NCI-H510A treated with DMSO at 0.1 percent for 48 hours (cell line): ENCODE results near the gene UPK1B.
"Not testable (repeated sequence)": the region's sequence is repeated elsewhere in the genome, so short reads cannot be mapped to it uniquely, and the experiment has no call there.

Source experiments
- DNase-seq: peaks from one replicate; lab custom pipeline; 2025; lab: John Stamatoyannopoulos, UW

UPK1B gene

GRCh38 chr3:119225121-119225520 lies 51.7 kb downstream of the UPK1B start:
- no peak for DNase-seq

GRCh38 chr3:119227070-119227850 lies 53.9 kb downstream of the UPK1B start:
- no peak for DNase-seq

GRCh38 chr3:119228373-119229145 lies 55.2 kb downstream of the UPK1B start:
- DNase-seq: no peak

DNA sequence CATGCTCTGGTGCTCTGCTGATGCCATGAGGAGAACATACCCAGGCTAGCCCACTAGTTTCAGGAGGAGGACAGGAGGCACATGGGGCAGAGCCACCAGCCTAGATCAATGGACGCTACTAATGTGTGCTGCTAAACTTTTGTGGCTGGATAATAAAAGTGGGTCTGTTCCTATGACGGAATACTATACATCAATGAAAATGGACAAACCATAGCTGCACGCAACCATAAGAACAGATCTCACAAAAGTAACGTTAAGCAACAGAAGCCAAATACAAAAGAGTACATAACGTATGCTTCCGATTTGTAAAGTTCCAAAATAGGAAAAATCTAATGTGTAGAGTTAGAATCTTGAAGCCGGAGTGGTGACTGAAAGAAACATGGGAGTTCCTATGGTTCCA lies 55.8 kb downstream of the UPK1B start:
- no peak for DNase-seq

DNA sequence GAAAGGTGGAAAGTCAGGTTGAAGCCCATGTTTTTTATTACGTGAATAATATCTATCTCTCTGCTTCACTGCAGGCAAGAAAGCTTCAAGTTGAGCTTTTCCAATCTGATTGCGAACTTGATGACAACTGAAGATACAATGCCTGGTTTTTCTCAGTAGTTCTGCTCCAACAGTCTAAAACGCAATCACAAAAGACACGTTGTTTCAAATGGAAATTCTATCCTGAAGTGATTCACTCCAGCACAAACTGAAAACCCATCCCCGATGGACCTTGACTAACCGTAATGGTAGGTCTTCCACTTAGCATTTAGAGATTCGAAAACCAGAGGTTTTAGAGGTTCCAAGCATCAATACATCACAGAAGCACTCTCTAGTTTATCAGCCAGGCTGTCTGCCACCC lies 56.7 kb downstream of the UPK1B start:
- DNase-seq: no peak

DNA sequence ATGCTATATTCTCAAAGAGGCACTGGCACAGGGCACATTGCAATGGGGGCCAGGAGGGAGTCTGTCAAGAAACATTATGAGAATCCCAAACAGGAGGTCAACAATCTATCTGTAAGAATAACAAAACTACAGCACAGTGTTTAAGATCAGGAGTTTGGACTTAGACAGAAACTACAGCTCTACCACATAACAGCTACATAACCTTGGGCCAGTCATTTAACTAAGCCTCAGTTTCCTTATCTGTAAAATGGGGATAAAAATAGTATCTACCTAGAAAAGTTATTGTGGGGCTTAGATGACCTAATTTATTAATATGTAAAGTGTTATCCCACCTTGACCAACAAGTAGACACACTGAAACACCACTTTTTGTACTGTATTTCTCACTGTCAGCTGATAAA lies 57.3 kb downstream of the UPK1B start:
- no peak for DNase-seq

DNA sequence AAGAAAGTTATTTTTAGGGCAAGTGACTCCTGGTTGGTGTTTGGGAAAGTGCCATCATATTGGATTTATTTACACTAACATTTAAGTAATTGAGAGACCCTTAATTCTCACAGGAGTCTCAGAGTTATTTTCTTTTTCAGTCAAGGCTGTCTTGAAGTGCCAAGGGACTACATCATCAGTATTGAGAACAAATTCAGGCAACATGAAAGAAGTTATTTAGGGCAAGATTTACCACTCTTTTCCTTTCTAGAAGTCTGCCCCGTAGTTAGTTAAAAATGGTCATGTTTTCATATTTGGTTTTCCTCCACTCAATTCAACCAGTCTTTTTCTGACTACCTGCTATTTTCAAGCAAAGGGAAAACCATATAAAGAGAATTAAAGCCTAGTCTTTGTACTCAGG lies 61.2 kb downstream of the UPK1B start:
- no peak for DNase-seq

GRCh38 chr3:119235151-119235550 lies 61.8 kb downstream of the UPK1B start:
- no peak for DNase-seq

DNA sequence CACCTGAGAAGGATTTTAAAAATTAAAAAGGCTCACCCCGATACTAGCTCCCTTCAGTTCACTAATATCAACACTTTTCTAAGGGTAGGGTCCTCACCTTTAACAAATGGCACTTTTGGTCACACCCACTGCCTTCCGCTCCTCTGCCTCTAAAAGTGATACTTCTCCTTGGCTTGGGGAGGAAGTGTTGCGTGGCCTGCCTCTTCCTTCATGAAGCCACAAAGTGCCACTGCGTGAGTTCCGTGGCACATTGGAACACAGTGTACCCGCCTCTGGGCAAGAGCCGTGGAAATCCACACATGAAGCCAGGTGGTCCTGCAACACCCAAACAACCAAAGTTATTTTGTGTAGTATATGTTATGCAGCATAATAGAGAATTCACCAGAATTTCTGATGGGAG lies 63.4 kb downstream of the UPK1B start:
- DNase-seq: no peak

GRCh38 chr3:119237299-119237698 lies 63.9 kb downstream of the UPK1B start:
- DNase-seq: no peak

DNA sequence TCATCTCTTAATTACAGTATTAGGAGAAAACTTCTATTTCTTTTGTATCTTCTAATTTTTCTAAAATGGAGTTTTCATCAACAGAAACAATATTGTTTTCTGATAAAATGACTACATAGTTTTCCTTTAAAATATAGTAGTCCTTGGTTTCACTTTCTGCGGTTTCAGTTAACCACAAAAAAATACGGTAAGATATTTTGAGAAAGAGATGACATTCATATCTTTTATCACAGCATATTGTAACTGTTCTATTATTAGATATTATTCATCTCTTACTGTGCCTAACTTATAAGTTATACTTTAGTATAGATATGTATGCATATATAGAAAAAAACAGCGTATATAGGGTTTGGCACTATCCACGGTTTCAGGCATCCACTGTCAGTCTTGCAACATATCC lies 65.0 kb downstream of the UPK1B start:
- DNase-seq: no peak

DNA sequence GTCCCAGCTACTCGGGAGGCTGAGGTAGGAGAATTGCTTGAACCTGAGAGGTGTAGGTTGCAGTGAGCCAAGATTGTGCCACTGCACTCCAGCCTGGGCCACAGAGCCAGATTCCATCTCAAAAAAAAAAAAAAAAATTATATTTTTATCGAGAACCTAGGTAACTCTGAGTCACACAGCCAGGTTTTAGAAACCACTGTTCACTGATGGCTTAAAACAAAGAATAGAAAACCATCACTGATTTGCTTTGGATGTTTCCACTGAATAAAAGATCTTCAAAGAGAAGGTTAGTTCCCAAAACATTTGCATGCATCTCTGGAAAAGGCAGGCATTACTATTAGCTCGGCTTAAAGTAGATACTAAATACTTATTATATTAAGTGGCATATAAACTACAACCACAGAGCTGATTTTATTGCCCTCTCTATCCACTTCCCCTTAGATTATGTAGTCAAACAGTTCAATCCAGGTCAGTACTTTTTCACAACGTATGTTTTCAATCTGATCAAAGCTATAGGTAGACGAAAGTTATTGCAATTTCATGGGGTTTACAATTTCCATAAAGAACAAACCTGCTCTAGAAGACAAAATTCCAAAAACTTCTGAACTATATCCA lies 65.9 kb downstream of the UPK1B start:
- DNase-seq: peak; percentile 8

- peak; percentile 32 for DNase-seq
Observed at GRCh38 chr3:119240101-119240590, 66.7 kb downstream of the UPK1B start.

DNA sequence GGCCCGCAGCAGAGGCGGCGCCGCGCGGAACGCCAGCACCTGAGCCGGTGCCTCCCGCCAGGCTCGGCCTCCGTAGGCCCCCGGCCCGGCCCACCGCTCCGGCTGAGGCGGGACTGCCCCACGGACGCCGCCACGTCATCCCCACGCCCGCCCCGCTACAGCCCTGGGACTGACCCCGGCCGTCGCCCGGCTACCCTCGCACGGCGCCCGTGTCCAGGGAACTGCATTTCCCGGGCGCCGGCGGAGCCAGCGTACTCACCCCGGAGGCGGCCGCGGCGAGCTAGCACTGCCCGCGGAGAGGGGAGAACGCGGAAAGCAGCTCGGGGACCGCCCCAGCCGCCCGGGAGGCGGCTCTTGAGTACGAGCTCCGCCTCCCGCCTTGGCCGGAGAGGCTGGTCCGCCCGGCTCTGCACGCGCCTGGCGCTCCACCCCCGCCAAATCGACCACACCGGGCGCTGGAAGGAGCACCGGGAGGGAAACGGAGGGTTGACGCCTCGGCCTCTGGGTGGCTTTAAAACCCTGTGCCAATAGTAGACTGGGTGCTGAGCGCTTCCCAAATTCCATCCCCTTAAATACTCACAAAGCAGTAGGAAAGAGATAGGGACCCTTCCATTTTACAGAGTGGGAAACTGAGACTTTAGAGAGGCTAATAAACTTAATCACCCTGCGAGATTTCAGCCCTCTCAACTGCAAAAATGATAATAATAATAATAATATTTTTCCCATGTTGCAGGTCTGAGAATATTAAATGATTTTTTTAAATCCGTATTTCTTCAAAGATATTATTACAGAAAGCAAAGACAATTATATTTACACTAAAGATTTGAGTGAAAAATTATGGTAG lies 67.4 kb downstream of the UPK1B start, which contains the start of gene B4GALT4:
Gene B4GALT4 (minus strand): TSS at position 288 of the 844 bp plus-strand sequence. CDS start 10,779 bp downstream, outside the sequence.
- peak; percentile 69 for DNase-seq

DNA sequence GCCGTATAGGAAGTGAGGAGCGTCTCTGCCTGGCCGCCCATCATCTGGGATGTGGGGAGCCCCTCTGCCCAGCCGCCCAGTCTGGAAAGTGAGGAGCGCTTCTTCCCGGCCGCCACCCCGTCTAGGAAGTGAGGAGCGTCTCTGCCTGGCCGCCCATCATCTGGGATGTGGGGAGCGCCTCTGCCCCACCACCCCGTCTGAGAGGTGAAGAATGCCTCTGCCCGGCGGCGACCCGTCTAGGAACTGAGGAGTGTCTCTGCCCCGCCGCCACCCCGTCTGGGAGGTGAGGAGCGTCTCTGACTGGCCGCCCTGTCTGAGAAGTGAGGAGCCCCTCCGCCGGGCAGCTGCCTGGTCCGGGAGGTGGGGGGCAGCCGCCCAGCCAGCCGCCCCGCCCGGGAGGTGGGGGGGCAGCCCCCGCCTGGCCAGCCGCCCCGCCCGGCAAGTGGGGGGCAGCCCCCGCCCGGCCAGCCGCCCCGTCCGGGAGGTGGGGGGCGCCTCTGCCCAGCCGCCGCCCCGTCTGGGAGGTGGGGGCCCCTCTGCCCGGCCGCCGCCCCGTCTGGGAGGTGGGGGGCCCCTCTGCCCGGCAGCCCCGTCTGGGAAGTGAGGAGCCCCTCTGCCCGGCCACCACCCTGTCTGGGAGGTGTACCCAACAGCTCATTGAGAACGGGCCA lies 69.1 kb downstream of the UPK1B start:
- DNase-seq: not testable (repeated sequence)

- not testable (repeated sequence) for DNase-seq
Observed at GRCh38 chr3:119243058-119243529, 69.7 kb downstream of the UPK1B start.

DNA sequence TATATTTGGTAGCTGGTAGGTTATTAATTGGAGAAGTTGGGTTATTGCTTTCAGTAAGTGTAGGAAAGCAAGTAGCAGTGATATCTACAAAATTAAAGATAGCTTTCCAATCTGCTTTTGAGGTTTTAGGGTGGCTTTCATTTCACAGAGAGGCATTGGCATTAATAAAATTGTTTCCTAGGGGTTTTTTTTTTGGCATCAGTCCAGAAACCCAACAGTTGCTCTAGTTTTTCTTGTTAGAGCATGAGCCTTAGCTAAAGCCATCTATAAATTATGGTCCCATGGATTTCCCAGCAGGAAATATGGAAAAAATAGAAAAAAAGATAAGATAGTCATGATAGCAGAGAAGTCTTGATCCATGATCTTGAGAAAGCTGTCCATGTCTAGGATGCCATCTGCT lies 70.3 kb downstream of the UPK1B start:
- DNase-seq: no peak

DNA sequence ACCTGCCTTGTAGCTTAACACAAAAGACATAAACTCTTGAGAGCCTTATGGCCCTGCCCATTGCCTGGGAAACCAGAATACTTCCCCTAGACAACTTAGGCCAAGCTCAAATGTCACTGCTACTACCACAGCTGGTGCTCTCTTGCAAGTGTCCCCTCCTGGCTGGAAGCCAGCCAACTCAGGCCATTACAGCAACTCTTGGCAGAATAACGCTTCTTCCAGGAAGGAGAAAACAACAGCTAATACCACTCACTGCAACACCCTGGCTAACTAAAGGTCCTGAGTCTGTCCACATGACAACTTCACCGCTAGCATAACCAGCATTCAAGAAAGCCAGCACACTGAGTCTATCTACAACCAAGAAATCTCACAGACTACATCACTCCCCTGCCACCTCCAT lies 72.4 kb downstream of the UPK1B start:
- peak; percentile 66 for DNase-seq
